Measurements from ENCODE around the gene CFAP61. TPM values are rescaled to one million over a fixed set of nuclear protein-coding genes. Genes with fewer than 3 reads are reported as not detected.

Gene CFAP61
- total and polyA plus RNA-seq, 2 donors from 2014 or later, result 0.58 to 2.6 TPM

DNA sequence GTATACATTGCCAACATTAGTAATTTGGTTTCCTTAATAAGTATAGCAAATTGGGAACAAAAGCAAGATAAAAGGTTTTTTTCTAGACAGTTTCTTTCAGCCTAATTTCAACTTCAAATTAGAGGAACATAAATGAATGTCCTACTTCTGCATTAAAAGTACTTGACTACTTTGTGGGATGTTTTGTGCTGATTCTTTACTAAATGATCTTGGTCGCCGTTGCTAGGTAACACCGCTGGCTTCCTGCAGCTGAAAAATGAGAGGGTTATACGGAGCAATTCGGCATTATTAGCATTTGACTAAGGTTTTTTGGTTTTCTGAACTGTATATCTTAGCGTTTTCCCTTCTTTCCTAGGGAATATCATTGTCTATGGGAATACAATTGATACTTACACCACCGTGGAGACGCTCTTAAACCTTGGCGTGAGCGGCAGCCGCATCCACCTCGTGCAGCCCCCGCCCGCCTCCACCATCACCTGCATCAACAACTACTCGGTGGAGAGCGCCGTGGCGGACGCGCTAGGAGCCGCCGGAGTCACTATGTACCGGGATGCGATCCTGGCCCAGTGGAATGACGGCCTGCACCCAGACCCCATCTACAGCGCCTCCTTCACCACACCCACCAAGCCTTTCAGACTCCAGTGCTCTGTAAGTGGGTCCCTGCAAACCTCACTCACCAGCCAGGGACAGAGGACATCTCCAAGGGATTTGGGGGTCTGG, 224.6 kb downstream of the CFAP61 start:
- intact Hi-C loops (cut with DNase I), result no loop called here
- peaks cover 0 to 2% (median 0%) of the 10 kb centered on the region in 3 donors for H3K4me1 ChIP-seq (ENCODE audit: control insufficient read depth in 2 of 3, insufficient read depth in 2 of 3, low read depth in 1 of 3, low read length in 3 of 3)
- H3K9ac ChIP-seq (ENCODE audit: low read length in 3 of 3), result no peak overlapping the region
- TF ChIP-seq, protein P1, sequence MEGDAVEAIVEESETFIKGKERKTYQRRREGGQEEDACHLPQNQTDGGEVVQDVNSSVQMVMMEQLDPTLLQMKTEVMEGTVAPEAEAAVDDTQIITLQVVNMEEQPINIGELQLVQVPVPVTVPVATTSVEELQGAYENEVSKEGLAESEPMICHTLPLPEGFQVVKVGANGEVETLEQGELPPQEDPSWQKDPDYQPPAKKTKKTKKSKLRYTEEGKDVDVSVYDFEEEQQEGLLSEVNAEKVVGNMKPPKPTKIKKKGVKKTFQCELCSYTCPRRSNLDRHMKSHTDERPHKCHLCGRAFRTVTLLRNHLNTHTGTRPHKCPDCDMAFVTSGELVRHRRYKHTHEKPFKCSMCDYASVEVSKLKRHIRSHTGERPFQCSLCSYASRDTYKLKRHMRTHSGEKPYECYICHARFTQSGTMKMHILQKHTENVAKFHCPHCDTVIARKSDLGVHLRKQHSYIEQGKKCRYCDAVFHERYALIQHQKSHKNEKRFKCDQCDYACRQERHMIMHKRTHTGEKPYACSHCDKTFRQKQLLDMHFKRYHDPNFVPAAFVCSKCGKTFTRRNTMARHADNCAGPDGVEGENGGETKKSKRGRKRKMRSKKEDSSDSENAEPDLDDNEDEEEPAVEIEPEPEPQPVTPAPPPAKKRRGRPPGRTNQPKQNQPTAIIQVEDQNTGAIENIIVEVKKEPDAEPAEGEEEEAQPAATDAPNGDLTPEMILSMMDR (IDR thresholded peaks at IDR 0.05; ENCODE audit: borderline replicate concordance, extremely low read depth, insufficient read depth), result no peak
- no peaks in the 10 kb centered on the region for H3K9me3 ChIP-seq (ENCODE audit: control insufficient read depth in 2 of 3, insufficient read depth in 1 of 3, low read length in 3 of 3)
- FAIRE-seq (no peak), DNase-seq (peak in 1 of 5 donors; percentile 13)
- H3K4me3 ChIP-seq (ENCODE audit: low read length in 3 of 3), result no peak overlapping the region
- H3K27ac ChIP-seq (ENCODE audit: low read depth in 2 of 2, low read length in 2 of 2), result no peak overlapping the region
- no peaks in the 10 kb centered on the region for H3K27me3 ChIP-seq (ENCODE audit: control insufficient read depth, insufficient read depth, low read length)
- H3K36me3 ChIP-seq (ENCODE audit: control insufficient read depth in 2 of 3, insufficient read depth in 3 of 3, low read length in 3 of 3), result no peaks in the 10 kb centered on the region

DNA sequence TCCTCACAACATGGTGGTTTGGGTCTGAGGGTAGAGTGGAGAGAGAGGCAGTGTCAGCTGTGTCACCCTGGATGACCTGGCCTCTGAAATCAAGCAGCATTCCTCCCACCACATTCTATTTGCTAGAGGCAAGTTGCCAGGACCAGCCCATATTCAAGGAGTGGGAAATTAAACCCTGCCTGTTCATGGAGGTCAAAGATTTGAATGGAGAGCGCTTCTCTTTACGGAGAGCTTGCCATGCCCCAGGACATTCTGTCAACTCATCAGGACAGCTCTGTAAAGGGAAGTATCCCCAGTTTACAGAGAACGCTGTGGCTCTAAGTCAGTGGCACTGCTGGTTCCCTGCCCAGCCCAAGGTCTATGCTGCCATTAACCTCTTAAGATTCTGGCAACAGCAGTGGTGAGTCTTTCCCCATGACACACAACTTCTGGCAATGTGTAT, 225.6 kb downstream of the CFAP61 start:
- Histone ChIP-seq H3K27me3 (ENCODE audit: control insufficient read depth, insufficient read depth, low read length) (no peaks in the 10 kb centered on the region), H3K27ac (ENCODE audit: low read depth in 2 of 2, low read length in 2 of 2) (no peak overlapping the region), H3K4me1 (ENCODE audit: control insufficient read depth in 2 of 3, insufficient read depth in 2 of 3, low read depth in 1 of 3, low read length in 3 of 3) (peaks cover 0 to 2% (median 0%) of the 10 kb centered on the region in 3 donors), H3K4me3 (ENCODE audit: low read length in 3 of 3) (no peak overlapping the region), H3K9me3 (ENCODE audit: control insufficient read depth in 2 of 3, insufficient read depth in 1 of 3, low read length in 3 of 3) (no peaks in the 10 kb centered on the region), H3K9ac (ENCODE audit: low read length in 3 of 3) (no peak overlapping the region), H3K36me3 (ENCODE audit: control insufficient read depth in 2 of 3, insufficient read depth in 3 of 3, low read length in 3 of 3) (no peaks in the 10 kb centered on the region)
- DNase-seq (no peak), FAIRE-seq (no peak)
- intact Hi-C loops (cut with DNase I), result no loop called here
- TF ChIP-seq, protein P1 (IDR thresholded peaks at IDR 0.05; ENCODE audit: borderline replicate concordance, extremely low read depth, insufficient read depth), result no peak

DNA sequence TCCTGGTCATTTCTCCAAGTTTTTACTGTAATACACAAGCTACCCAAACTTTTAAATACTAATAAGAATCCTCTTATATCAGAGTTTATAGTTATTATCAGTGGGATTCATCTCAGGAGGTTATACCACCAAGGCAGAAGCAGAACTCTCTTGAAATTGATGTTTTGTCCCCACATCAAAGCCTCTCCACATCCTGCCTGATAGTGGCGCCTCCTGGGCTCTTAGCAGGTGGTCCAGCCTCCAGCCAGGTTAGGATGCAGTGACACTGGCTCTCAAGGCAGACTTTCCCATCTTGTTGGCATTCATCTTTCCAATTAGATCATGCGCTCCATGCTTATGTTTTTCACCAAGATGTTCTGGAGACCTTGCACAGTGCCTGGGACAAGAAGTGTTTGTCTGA, 233.7 kb downstream of the CFAP61 start:
- Histone ChIP-seq H3K4me1 (ENCODE audit: control insufficient read depth in 2 of 3, insufficient read depth in 2 of 3, low read depth in 1 of 3, low read length in 3 of 3) (no peaks in the 10 kb centered on the region), H3K9ac (ENCODE audit: low read length in 3 of 3) (no peak overlapping the region), H3K4me3 (ENCODE audit: low read length in 3 of 3) (no peak overlapping the region), H3K36me3 (ENCODE audit: control insufficient read depth in 2 of 3, insufficient read depth in 3 of 3, low read length in 3 of 3) (no peaks in the 10 kb centered on the region), H3K27ac (ENCODE audit: low read depth in 2 of 2, low read length in 2 of 2) (no peak overlapping the region), H3K9me3 (ENCODE audit: control insufficient read depth in 2 of 3, insufficient read depth in 1 of 3, low read length in 3 of 3) (peaks cover 0 to 4% (median 0%) of the 10 kb centered on the region in 3 donors), H3K27me3 (ENCODE audit: control insufficient read depth, insufficient read depth, low read length) (no peaks in the 10 kb centered on the region)
- no peak for DNase-seq
- no peak for FAIRE-seq
- intact Hi-C loops (cut with DNase I), result no loop called here
- TF ChIP-seq, protein P1 (IDR thresholded peaks at IDR 0.05; ENCODE audit: borderline replicate concordance, extremely low read depth, insufficient read depth), result no peak

Measured in kidney (tissue), 14 donors.